GM06990 (cell line): ENCODE measurements around the gene NFIA.
A peak's percentile ranks its signal among the peaks of the same experiment; 100 is the strongest.

Experiments used
- DNase-seq: peaks from one replicate; pipeline ENCODE4 v3.0.0-alpha.2; 2011; ENCODE audit not compliant: insufficient read length; ENCODE audit errors: extremely low read depth
- H3K27me3 ChIP-seq: replicated peaks from 2 replicates; pipeline ENCODE4 v1.6.0; 2011; ENCODE audit warnings: low read length; ENCODE audit not compliant: control insufficient read depth, insufficient read depth
- H3K36me3 ChIP-seq: 2 replicates; pipeline ENCODE4 v1.5.1; 2011; ENCODE audit warnings: low read length; ENCODE audit not compliant: control insufficient read depth, insufficient read depth
- H3K4me3 ChIP-seq: replicated peaks from 2 replicates; pipeline ENCODE4 v1.5.1; 2011; ENCODE audit warnings: low read depth, mild to moderate bottlenecking, control low read depth, low read length
- CTCF ChIP-seq: IDR thresholded peaks from 2 replicates; pipeline ENCODE4 v1.5.1; 2011; ENCODE audit warnings: low read length, control low read depth, mild to moderate bottlenecking, inconsistent platforms; ENCODE audit not compliant: insufficient read depth, poor library complexity, severe bottlenecking

The NFIA gene

GRCh38 chr1:61337441-61337951 is 255.1 kb downstream of the NFIA start:
- Histone ChIP-seq H3K27me3 (no peaks in the 10 kb centered on the region), H3K4me3 (no peak overlapping the region), H3K36me3 (no peaks in the 10 kb centered on the region)
- TF ChIP-seq CTCF, result no peak
- no peak for DNase-seq

- TF ChIP-seq CTCF, result peak; percentile 55
- H3K27me3 ChIP-seq, result no peaks in the 10 kb centered on the region
- no peak overlapping the region for H3K4me3 ChIP-seq
- no peaks in the 10 kb centered on the region for H3K36me3 ChIP-seq
- no peak for DNase-seq
Observed at GRCh38 chr1:61337981-61338848, 255.9 kb downstream of the NFIA start.

- no peak for TF ChIP-seq CTCF
- H3K27me3 ChIP-seq, result no peaks in the 10 kb centered on the region
- no peak for DNase-seq
- no peaks in the 10 kb centered on the region for H3K36me3 ChIP-seq
- no peak overlapping the region for H3K4me3 ChIP-seq
Observed at GRCh38 chr1:61338899-61339298, 256.5 kb downstream of the NFIA start.

- Histone ChIP-seq H3K36me3 (no peaks in the 10 kb centered on the region), H3K27me3 (no peaks in the 10 kb centered on the region; the same call in 1 of the 2 replicates), H3K4me3 (no peak overlapping the region)
- no peak for DNase-seq
- no peak for TF ChIP-seq CTCF
Observed at GRCh38 chr1:61341426-61341825, 259.1 kb downstream of the NFIA start.

GRCh38 chr1:61343734-61344420 is 261.5 kb downstream of the NFIA start:
- Histone ChIP-seq H3K27me3 (peaks cover 2% of the 10 kb centered on the region; the same call in 1 of the 2 replicates), H3K36me3 (no peaks in the 10 kb centered on the region), H3K4me3 (no peak overlapping the region)
- DNase-seq, result no peak
- TF ChIP-seq CTCF, result no peak
